Ectodermal cell (in vitro differentiated cells): ENCODE results near the gene MBD6.

Experiments
- H3K27ac ChIP-seq: 2 replicates; pipeline ENCODE4 v1.7.0; 2013; ENCODE audit warnings: mild to moderate bottlenecking, low read depth, low read length; ENCODE audit not compliant: insufficient read depth, poor library complexity, severe bottlenecking
- H3K27me3 ChIP-seq: 2 replicates; pipeline ENCODE4 v1.7.0; 2013; ENCODE audit warnings: mild to moderate bottlenecking, low read length; ENCODE audit not compliant: insufficient read depth, control insufficient read depth, poor library complexity, severe bottlenecking
- H3K36me3 ChIP-seq: one replicate; pipeline ENCODE4 v1.7.0; 2013; ENCODE audit warnings: low read length; ENCODE audit not compliant: control insufficient read depth, insufficient read depth
- H3K4me1 ChIP-seq: one replicate; pipeline ENCODE4 v1.7.0; 2013; ENCODE audit warnings: low read length; ENCODE audit not compliant: control insufficient read depth, insufficient read depth
- H3K4me3 ChIP-seq: 2 replicates; pipeline ENCODE4 v1.7.0; 2013; ENCODE audit warnings: low read depth, low read length, control low read depth; ENCODE audit not compliant: insufficient read depth
- H3K9me3 ChIP-seq: 2 replicates; pipeline ENCODE4 v1.7.0; 2013; ENCODE audit warnings: mild to moderate bottlenecking, low read length, moderate library complexity; ENCODE audit not compliant: control insufficient read depth
- WGBS, 2 experiments: methylation state at CpG; one replicate each; pipeline ENCODE4 v1.1.7; 2013; ENCODE audit warnings: missing lambda C conversion rate in 2 of 2; 5-methylcytosine and 5-hydroxymethylcytosine counted together

The MBD6 gene

DNA sequence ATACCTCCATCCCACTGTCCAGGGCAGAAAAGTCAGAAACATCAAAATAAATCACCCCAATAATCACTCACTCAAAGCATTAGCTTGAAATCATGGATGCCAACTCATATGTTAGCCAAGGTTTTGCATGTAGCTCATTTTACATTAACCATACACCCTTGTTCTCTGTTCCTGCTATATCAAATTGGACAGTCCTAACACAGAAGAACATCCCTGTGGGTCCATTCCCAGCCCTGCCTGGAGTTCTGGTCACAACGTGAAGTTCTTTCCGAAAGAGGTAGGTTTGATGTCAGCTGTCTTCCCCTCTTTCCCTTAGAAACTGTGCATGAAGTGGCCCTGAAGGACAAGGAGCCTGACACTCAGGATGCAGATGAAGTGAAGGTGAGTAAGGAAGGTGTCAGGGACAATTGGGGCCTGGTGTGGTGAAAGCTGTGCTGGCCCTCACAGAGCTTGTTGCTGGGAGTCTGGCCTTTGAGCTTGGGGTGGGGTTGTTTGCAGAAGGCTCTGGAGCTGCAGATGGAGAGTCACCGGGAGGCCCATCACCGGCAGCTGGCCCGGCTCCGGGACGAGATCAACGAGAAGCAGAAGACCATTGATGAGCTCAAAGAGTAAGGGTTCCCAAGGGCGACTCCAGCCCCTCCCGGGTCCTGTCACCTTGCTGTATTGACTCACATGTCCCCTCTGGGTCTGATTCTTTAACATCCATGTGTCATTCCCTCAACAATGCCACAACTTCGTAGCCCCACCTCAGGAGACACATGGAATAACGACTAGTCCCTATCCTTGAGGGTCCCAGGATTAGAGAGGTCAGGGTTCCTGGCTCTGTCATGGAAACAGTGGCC is 53.4 kb downstream of the MBD6 start:
- no peaks in the 10 kb centered on the region for H3K27me3 ChIP-seq
- H3K4me3 ChIP-seq = no peak overlapping the region
- WGBS, 2 experiments = 93 to 97% methylated on average over 12 of the region's 12 CpGs
- no peaks in the 10 kb centered on the region for H3K9me3 ChIP-seq
- peaks cover 37% of the 10 kb centered on the region for H3K36me3 ChIP-seq
- H3K27ac ChIP-seq = no peak overlapping the region
- H3K4me1 ChIP-seq = no peaks in the 10 kb centered on the region

DNA sequence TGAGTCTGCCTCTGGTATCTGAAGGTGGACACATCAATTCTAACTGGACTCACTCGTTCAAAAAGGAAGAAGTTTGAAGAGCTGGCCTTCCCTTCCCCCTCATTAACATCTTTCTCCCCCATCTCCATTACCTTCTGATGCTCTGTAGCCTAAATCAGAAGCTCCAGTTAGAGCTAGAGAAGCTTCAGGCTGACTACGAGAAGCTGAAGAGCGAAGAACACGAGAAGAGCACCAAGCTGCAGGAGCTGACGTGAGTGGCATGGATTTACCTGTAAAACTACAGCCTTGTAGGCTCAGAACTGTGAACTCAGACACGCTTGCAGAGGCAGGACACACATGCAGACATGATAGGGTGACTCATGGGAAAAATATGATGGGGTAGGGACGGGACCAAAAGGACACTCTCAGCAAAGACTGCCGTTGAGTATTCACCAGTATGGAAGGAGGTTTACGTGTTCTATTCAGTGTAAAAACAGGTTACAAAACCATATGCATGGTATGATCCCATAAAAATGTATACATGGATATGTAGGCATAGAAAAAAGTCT is 54.1 kb downstream of the MBD6 start:
- no peaks in the 10 kb centered on the region for H3K4me1 ChIP-seq
- no peaks in the 10 kb centered on the region for H3K9me3 ChIP-seq
- 91 to 96% methylated on average over 9 of the region's 9 CpGs for WGBS, 2 experiments
- H3K27me3 ChIP-seq = no peaks in the 10 kb centered on the region
- H3K4me3 ChIP-seq = no peak overlapping the region
- H3K36me3 ChIP-seq = peaks cover 37% of the 10 kb centered on the region
- H3K27ac ChIP-seq = no peak overlapping the region

DNA sequence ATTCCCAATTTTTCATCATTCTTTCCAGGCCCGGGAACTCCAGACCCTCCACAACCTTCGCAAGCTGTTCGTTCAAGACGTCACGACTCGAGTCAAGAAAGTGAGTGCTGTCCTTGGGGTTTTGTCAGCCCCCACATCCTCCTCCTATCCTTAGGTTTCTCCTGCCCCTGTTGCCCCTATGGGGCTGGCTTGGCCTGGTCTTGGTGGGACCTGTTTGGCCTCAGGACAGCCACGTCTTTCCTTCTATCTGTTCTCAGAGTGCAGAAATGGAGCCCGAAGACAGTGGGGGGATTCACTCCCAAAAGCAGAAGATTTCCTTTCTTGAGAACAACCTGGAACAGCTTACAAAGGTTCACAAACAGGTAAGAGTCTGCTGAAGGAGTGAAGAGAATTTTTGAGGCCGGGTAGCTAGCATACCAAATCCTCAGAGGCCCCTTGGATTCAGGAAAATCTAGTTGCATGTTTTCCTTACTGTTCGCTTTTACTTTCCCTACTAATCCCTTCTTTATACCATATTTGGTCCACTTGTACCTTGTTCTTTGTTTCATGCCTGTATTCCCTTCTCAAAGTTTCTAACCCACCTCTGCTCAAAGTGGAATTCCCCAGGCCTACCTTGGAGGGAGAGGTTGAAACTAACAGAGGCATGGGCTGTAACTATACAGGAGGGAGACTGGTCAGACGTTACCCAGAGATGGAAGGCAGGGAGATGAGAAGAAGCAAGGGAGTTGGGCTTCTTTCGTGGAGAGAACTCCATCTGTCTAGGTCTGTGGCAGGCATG is 55.5 kb downstream of the MBD6 start:
- Histone ChIP-seq H3K27me3 (no peaks in the 10 kb centered on the region), H3K27ac (no peak overlapping the region), H3K4me3 (no peak overlapping the region), H3K36me3 (peaks cover 27% of the 10 kb centered on the region), H3K4me1 (no peaks in the 10 kb centered on the region), H3K9me3 (no peaks in the 10 kb centered on the region)
- WGBS, 2 experiments = 95% methylated on average over 12 of the region's 12 CpGs

DNA sequence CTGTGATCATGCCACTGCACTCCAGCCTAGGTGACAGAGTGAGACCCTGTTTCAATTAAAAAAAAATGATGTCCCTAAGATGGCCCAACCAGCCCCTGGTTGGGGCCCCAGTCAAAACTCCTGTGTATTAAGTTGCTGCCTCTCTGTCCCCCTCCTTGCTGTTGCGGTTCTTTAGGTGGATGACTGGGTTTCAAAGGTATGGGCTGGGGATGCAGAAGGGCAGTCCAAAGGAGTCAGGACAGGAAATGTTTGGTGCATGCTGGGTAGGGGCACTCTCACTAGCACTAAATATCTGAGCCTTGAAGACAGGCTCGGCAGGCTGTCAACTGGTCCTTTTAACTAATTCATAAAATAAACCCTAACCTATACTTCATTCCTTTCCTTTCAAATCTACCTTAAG is 56.4 kb downstream of the MBD6 start:
- 91 to 92% methylated on average over 2 of the region's 2 CpGs for WGBS, 2 experiments
- H3K4me3 ChIP-seq = no peak overlapping the region
- H3K27me3 ChIP-seq = no peaks in the 10 kb centered on the region
- no peaks in the 10 kb centered on the region for H3K9me3 ChIP-seq
- no peaks in the 10 kb centered on the region for H3K4me1 ChIP-seq
- peaks cover 27% of the 10 kb centered on the region for H3K36me3 ChIP-seq
- H3K27ac ChIP-seq = no peak overlapping the region
